GM12878 (cell line): ENCODE measurements around the gene TDRD9. TPM values are rescaled to one million over a fixed set of nuclear protein-coding genes. Genes with fewer than 3 reads are reported as not detected.

Source experiments
- ATAC-seq: fragments of 200-7000 bp; cut with Tn5 transposase; 3 replicates; pipeline ENCODE4 v1.9.1; 2020; ENCODE audit warnings: mild to moderate bottlenecking, moderate library complexity
- BruUV-seq: library from RNA; stranded (reverse); fragments of 400-500 nt; replicated peaks from 2 replicates; lab custom pipeline; 2021; lab: Mats Ljungman, UMichigan
- CTCF ChIA-PET: fragments of 300-600 bp; sonication (Branson Sonifier 250); formaldehyde crosslinking; extraction: SDS; loops from one replicate; lab custom pipeline; 2021; ENCODE audit warnings: inconsistent platforms; lab: Yijun Ruan, JAX
- POLR2A ChIA-PET: fragments of 350-600 bp; formaldehyde crosslinking; extraction: SDS; loops from one replicate; lab custom pipeline; 2021; ENCODE audit warnings: inconsistent platforms; lab: Charles Lee
- RAD21 ChIA-PET: fragments of 300-600 bp; sonication (Branson Sonifier 250); formaldehyde crosslinking; loops from one replicate; lab custom pipeline; 2023; ENCODE audit warnings: antibody characterized with exemption; ENCODE audit not compliant: unreplicated experiment; lab: Charles Lee
- SMC1A ChIA-PET: fragments of 300-600 bp; sonication (Branson Sonifier 250); formaldehyde crosslinking; loops from one replicate; lab custom pipeline; 2023; ENCODE audit not compliant: unreplicated experiment, uncharacterized antibody; lab: Charles Lee
- DNase-seq: peaks from one replicate; pipeline ENCODE4 v3.0.0-alpha.2; 2011; ENCODE audit warnings: low read depth, low spot score
- FAIRE-seq: peaks from 3 replicates; lab custom pipeline; 2011; peaks lifted over from hg19 to GRCh38; lab: Jason Lieb, UNC
- H2AFZ ChIP-seq: 2 replicates; pipeline ENCODE4 v1.6.0; 2011; ENCODE audit warnings: low read depth, low read length, control low read depth; ENCODE audit not compliant: control insufficient read depth
- H3K27ac ChIP-seq: 2 replicates; pipeline ENCODE4 v1.5.1; 2011; ENCODE audit warnings: control low read depth; ENCODE audit not compliant: control insufficient read depth, insufficient read depth
- H3K27me3 ChIP-seq, 2 experiments: replicated peaks in 1 of 2; 2 replicates each; pipeline versions ENCODE4 v1.6.0 to v1.6.1; 2011; ENCODE audit warnings: low read length in 1 of 2; ENCODE audit not compliant: control insufficient read depth in 2 of 2, insufficient read depth in 2 of 2
- H3K36me3 ChIP-seq, 2 experiments: 2 replicates each; pipeline ENCODE4 v1.5.1; 2011; ENCODE audit warnings: low read length in 1 of 2; ENCODE audit not compliant: control insufficient read depth in 2 of 2, insufficient read depth in 2 of 2
- H3K4me1 ChIP-seq: 2 replicates; pipeline ENCODE4 v1.6.1; 2011; ENCODE audit warnings: mild to moderate bottlenecking, low read length, moderate library complexity, mixed read lengths; ENCODE audit not compliant: control insufficient read depth, insufficient read depth
- H3K4me2 ChIP-seq: 2 replicates; pipeline ENCODE4 v1.6.0; 2011; ENCODE audit warnings: control low read depth; ENCODE audit not compliant: control insufficient read depth, insufficient read depth
- H3K4me3 ChIP-seq: fragments of 200-600 bp; sonication (generic); 2 replicates; pipeline ENCODE4 v1.5.1; 2016
- H3K79me2 ChIP-seq: 2 replicates; pipeline ENCODE4 v1.6.0; 2011; ENCODE audit warnings: low read length; ENCODE audit not compliant: control insufficient read depth, insufficient read depth
- H3K9ac ChIP-seq: 2 replicates; pipeline ENCODE4 v1.8.0; 2011; ENCODE audit warnings: low read length, control low read depth, mixed read lengths; ENCODE audit not compliant: control insufficient read depth, insufficient read depth
- H3K9me3 ChIP-seq: replicated peaks from 3 replicates; pipeline ENCODE4 v1.5.1; 2011; ENCODE audit warnings: mild to moderate bottlenecking, low read length; ENCODE audit not compliant: control insufficient read depth, insufficient read depth
- H4K20me1 ChIP-seq: 2 replicates; pipeline ENCODE4 v1.6.0; 2011; ENCODE audit not compliant: control insufficient read depth, insufficient read depth
- HSF1 ChIP-seq: fragments of 150-350 bp; IDR thresholded peaks from 2 replicates; pipeline ENCODE4 v1.6.1; 2014; ENCODE audit warnings: mild to moderate bottlenecking, low read depth, low read length
- POLR2AphosphoS5 ChIP-seq: IDR thresholded peaks from 2 replicates; pipeline ENCODE4 v1.6.1; 2011; ENCODE audit warnings: mild to moderate bottlenecking, low read length, inconsistent platforms
- SMC3 ChIP-seq: IDR thresholded peaks from 2 replicates; pipeline ENCODE4 v1.6.1; 2011; ENCODE audit warnings: low read length, improper control_type of control experiment, borderline replicate concordance
- TAF1 ChIP-seq: IDR thresholded peaks from 2 replicates; pipeline ENCODE4 v1.6.1; 2011; ENCODE audit warnings: mild to moderate bottlenecking, low read depth, low read length, borderline replicate concordance
- ZNF384 ChIP-seq: IDR thresholded peaks from 2 replicates; pipeline ENCODE4 v1.6.1; 2012; ENCODE audit warnings: low read depth, mild to moderate bottlenecking, low read length, improper control_type of control experiment, borderline replicate concordance
- in situ Hi-C: fragments of 300-500 bp; cut with MboI; formaldehyde crosslinking; loops from 9 replicates; pipeline ENCODE4 v1.14.3; 2018; ENCODE audit warnings: mixed read lengths
- intact Hi-C: fragments of 100-400 bp; cut with micrococcal nuclease; formaldehyde crosslinking; loops from one replicate; pipeline ENCODE4 v1.14.2; 2022; ENCODE audit not compliant: unreplicated experiment
- polyA plus RNA-seq, 11 experiments: library from polyadenylated mRNA; depleted of rRNA in 4 of 11; unstranded in 6 of 11; stranded (reverse) in 5 of 11; fragments of >200 nt; fragmentation: Nextera tagmentation in 4 of 11; fragmentation: Illumina TruSeq in 1 of 11; extraction: Ambion mirVana in 4 of 11; extraction: Trizol in 1 of 11; gene quantifications; 1 replicate in 1 of 11; 2 replicates in 10 of 11; pipeline versions ENCODE4 v1.2.1 to v1.2.3, GENCODE V29; 2011 to 2016; ENCODE audit warnings: inconsistent platforms in 2 of 11, missing spikeins in 2 of 11, low read depth in 1 of 11
- total RNA-seq, 4 experiments: library from RNA; depleted of rRNA in 3 of 4; stranded (reverse); fragments of >200 nt in 3 of 4; fragmentation: Illumina TruSeq in 1 of 4; extraction: Trizol in 1 of 4; gene quantifications; 2 replicates each; pipeline versions ENCODE4 v1.2.1 to v1.2.3, GENCODE V29; 2013 to 2021
- TF ChIP-seq, protein P1 (sequence below): IDR thresholded peaks from 2 replicates; pipeline ENCODE4 v1.6.1; 2011; ENCODE audit warnings: borderline replicate concordance, low read depth, mild to moderate bottlenecking, moderate library complexity, mixed read lengths, low read length; ENCODE audit not compliant: insufficient read depth; ENCODE audit errors: extremely low read length

The TDRD9 gene
- total and polyA plus RNA-seq, 10 of the 15 experiments (the other 5 are each of a cell fraction or from before 2014, with no cell fraction given), result 0.12 TPM; not detected in 9

DNA sequence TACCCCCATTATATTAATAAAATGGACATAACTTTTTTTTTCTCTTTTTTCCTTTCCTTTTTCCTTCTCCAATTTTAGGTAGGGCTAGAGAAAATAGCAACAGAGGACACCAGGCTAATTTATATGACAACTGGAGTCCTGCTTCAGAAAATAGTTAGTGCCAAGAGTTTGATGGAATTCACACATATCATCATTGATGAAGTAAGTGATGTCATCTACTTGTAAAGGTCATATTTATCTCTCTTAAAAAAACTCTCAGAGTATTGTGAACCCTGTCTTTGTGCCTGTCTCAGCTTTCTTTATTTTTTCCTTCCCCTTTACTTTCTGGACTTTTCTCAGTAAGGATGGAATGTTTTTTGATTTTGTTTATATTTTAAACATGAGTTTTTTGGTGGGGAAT lies 38.4 kb downstream of the TDRD9 start:
- RAD21 ChIA-PET, result no interaction called here
- Histone ChIP-seq H3K36me3 (no peaks in the 10 kb centered on the region), H3K79me2 (no peaks in the 10 kb centered on the region), H3K4me3 (no peak overlapping the region), H2AFZ (no peak overlapping the region), H3K4me1 (no peaks in the 10 kb centered on the region), H4K20me1 (no peaks in the 10 kb centered on the region), H3K27me3 (no peaks in the 10 kb centered on the region; a peak in 2 of 4 replicates), H3K4me2 (no peak overlapping the region), H3K9ac (no peak overlapping the region), H3K27ac (no peak overlapping the region)
- CTCF ChIA-PET, result interaction anchor here (1.3 kb wide), 1 partner anchor 158 kb away, joined by 3 read pairs; no protein-coding TSS in a partner anchor
- no TSS peak for BruUV-seq
- POLR2A ChIA-PET, result no interaction called here
- in situ Hi-C loops, result no loop called here
- DNase-seq, result no peak
- FAIRE-seq, result no peak
- SMC1A ChIA-PET, result no interaction called here
- TF ChIP-seq, protein P1, sequence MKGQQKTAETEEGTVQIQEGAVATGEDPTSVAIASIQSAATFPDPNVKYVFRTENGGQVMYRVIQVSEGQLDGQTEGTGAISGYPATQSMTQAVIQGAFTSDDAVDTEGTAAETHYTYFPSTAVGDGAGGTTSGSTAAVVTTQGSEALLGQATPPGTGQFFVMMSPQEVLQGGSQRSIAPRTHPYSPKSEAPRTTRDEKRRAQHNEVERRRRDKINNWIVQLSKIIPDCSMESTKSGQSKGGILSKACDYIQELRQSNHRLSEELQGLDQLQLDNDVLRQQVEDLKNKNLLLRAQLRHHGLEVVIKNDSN, result no peak
- TF ChIP-seq TAF1, result no peak
- no peak for TF ChIP-seq HSF1
- TF ChIP-seq POLR2AphosphoS5, result no peak
- no peak for TF ChIP-seq ZNF384
- TF ChIP-seq SMC3, result no peak
- TF ChIP-seq, all 136 proteins: peak for 0
- intact Hi-C loops, result no loop called here
- no peaks in the 10 kb centered on the region for H3K9me3 ChIP-seq
- ATAC-seq, result no peak
